ENCODE data around the gene FOXP4.

The FOXP4 gene

DNA sequence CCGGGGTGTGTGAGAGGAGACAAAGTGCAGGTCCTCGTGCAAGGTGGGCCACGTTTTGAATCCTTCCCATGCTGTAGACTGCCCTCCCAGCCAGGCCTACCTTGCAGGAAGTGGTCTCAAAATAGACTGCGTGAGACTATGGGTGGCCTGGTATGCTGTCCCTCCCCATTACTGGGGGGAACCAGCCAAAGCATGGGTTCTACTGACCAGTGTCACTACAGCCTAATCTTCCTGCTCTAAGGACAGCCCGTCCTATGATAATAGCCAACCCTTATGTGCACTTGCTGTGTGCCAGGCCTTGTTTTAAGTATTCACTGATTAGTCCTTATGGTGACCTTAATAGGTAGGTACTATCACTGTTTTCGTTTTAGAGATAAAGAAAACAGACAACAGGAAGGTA lies 38.0 kb downstream of the FOXP4 start:
- H3K36me3 ChIP-seq, result peaks cover 9 to 87% (median 54%) of the 10 kb centered on the region in 11 experiments; a peak in 20 of 22 replicates

DNA sequence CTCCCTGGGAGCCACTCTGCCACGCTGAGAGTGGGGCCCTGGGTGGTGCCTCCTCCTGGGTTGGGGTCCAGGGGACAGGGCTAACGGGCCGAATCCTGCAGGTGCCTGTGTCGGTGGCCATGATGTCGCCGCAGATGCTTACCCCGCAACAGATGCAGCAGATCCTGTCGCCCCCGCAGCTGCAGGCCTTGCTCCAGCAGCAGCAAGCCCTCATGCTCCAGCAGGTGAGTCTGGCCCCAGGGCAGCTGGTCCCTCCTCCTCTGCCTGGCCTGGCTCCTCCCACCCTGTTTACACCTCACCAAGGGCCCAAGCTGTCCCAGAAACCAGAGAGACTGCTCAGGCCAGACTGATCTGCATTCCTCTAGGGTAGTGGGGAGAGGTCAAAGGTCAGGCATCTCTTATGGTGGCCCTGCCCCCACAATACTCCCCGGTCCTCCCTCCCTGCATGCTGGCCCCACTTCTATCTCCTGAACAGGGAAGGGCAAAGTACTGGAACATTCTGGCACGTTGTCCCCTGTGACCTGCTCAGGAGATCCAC lies 38.6 kb downstream of the FOXP4 start:
- no peak overlapping the region for H3K27ac ChIP-seq
- H3K4me3 ChIP-seq, result no peak overlapping the region
- H3K9ac ChIP-seq, result peak overlapping the region in 1 of 11 experiments; percentile 9; a peak in 1 of 22 replicates
- no peaks in the 10 kb centered on the region for H3K9me3 ChIP-seq (replicated peaks in 1 of 11)
- TF ChIP-seq Cebpa-rat (IDR thresholded peaks at IDR 0.05), result no peak
- peaks cover 12 to 87% (median 55%) of the 10 kb centered on the region in 11 experiments; a peak in 20 of 22 replicates for H3K36me3 ChIP-seq
- H3K4me2 ChIP-seq, result peak overlapping the region in 7 of 11 experiments; percentile 50 to 59 (median 51); a peak in 11 of 22 replicates
- peaks cover 20 to 57% (median 46%) of the 10 kb centered on the region in 10 experiments for H3K4me1 ChIP-seq
- peaks cover 22 to 88% (median 37%) of the 10 kb centered on the region in 11 experiments; a peak in 17 of 22 replicates for H4K20me1 ChIP-seq
- H3K27me3 ChIP-seq, result no peaks in the 10 kb centered on the region

More for the DNA sequence above, 38.0 kb downstream of the FOXP4 start:
- Histone ChIP-seq H3K4me2 (no peak overlapping the region; a peak in 1 of 22 replicates), H3K4me3 (no peak overlapping the region), H3K27ac (no peak overlapping the region), H3K9ac (0 out of 22 replicates have a peak overlapping the region, but pooled peaks of 1 of the 11 experiments have one; percentile 9), H4K20me1 (peaks cover 22 to 83% (median 37%) of the 10 kb centered on the region in 11 experiments; a peak in 17 of 22 replicates), H3K27me3 (no peaks in the 10 kb centered on the region), H3K4me1 (peaks cover 25 to 60% (median 47%) of the 10 kb centered on the region in 10 experiments), H3K9me3 (replicated peaks in 1 of 11) (no peaks in the 10 kb centered on the region)
- TF ChIP-seq Cebpa-rat (IDR thresholded peaks at IDR 0.05), result no peak

GRCh38 chr6:41585605-41586004 lies 39.4 kb downstream of the FOXP4 start:
- H3K36me3 ChIP-seq, result peaks cover 13 to 87% (median 56%) of the 10 kb centered on the region in 11 experiments
- H3K27ac ChIP-seq, result no peak overlapping the region
- peak overlapping the region in 1 of 11 experiments; percentile 7; a peak in 2 of 22 replicates for H3K9ac ChIP-seq
- H3K4me1 ChIP-seq, result peaks cover 19 to 55% (median 46%) of the 10 kb centered on the region in 10 experiments
- H3K9me3 ChIP-seq (replicated peaks in 1 of 11), result no peaks in the 10 kb centered on the region
- peaks cover 22 to 90% (median 36%) of the 10 kb centered on the region in 11 experiments; a peak in 17 of 22 replicates for H4K20me1 ChIP-seq
- no peaks in the 10 kb centered on the region for H3K27me3 ChIP-seq
- H3K4me3 ChIP-seq, result no peak overlapping the region
- no peak for TF ChIP-seq Cebpa-rat (IDR thresholded peaks at IDR 0.05)
- peak overlapping the region in 8 of 11 experiments; percentile 33 to 59 (median 51); a peak in 14 of 22 replicates for H3K4me2 ChIP-seq

DNA sequence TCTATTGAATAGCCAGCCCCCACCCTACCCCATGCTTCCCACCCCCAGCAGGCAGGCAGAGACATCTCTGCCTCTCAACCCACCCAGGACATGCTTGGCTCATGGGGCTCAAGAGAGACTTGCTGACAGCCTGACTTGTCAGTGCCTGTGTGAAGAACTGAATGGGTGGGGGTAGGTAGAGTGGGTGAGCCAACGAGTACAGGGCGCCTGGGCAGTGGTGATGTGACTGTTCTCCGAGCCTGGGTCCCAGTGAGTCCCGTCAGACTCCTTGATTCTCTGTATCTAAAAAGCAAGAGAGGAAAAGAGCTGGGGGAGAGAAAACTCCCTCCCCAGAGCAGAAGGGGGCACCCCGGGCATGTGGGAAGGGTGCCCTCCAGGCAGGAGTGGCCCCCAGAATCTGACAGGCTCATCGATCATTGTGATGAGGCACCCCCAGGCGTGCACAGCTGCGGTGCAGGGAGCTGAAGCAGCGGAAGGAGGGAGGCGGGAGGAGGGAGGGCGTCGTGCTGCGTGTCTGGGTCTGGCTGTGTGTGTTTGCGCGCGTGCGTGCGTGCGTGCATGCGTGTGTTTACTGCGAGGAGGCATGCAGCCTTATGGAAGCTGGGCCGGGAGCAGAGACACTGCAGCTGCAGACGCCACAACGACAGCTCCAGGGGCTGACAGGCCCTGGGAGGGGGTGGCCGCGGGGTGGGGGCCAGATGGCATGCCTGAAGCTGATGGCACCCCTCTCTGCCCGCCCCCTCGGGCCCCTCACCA lies 40.2 kb downstream of the FOXP4 start:
- H3K9me3 ChIP-seq (replicated peaks in 1 of 11), result no peaks in the 10 kb centered on the region
- H3K36me3 ChIP-seq, result peaks cover 21 to 90% (median 58%) of the 10 kb centered on the region in 11 experiments
- peaks cover 11 to 47% (median 39%) of the 10 kb centered on the region in 10 experiments for H3K4me1 ChIP-seq
- no peak overlapping the region for H3K27ac ChIP-seq
- no peak for TF ChIP-seq Cebpa-rat (IDR thresholded peaks at IDR 0.05)
- peak overlapping the region in 8 of 11 experiments; percentile 27 to 59 (median 51); a peak in 16 of 22 replicates for H3K4me2 ChIP-seq
- H4K20me1 ChIP-seq, result peaks cover 22 to 90% (median 34%) of the 10 kb centered on the region in 11 experiments; a peak in 17 of 22 replicates
- no peaks in the 10 kb centered on the region for H3K27me3 ChIP-seq
- H3K9ac ChIP-seq, result peak overlapping the region in 2 of 11 experiments; percentile 13 to 35; a peak in 1 of 22 replicates
- no peak overlapping the region for H3K4me3 ChIP-seq

- H3K27ac ChIP-seq, result no peak overlapping the region
- no peak overlapping the region for H3K9ac ChIP-seq
- H3K4me1 ChIP-seq, result peaks cover 2 to 44% (median 36%) of the 10 kb centered on the region in 10 experiments; a peak in 19 of 20 replicates
- H3K4me2 ChIP-seq, result peak overlapping the region in 4 of 11 experiments; percentile 51 to 59 (median 54); a peak in 5 of 22 replicates
- peaks cover 24 to 87% (median 55%) of the 10 kb centered on the region in 11 experiments for H3K36me3 ChIP-seq
- no peak overlapping the region for H3K4me3 ChIP-seq
- H3K9me3 ChIP-seq (replicated peaks in 1 of 11), result no peaks in the 10 kb centered on the region
- H4K20me1 ChIP-seq, result peaks cover 18 to 91% (median 33%) of the 10 kb centered on the region in 11 experiments; a peak in 17 of 22 replicates
- H3K27me3 ChIP-seq, result no peaks in the 10 kb centered on the region
- TF ChIP-seq Cebpa-rat (IDR thresholded peaks at IDR 0.05), result no peak
Measured at GRCh38 chr6:41587131-41587879, 41.1 kb downstream of the FOXP4 start.

DNA sequence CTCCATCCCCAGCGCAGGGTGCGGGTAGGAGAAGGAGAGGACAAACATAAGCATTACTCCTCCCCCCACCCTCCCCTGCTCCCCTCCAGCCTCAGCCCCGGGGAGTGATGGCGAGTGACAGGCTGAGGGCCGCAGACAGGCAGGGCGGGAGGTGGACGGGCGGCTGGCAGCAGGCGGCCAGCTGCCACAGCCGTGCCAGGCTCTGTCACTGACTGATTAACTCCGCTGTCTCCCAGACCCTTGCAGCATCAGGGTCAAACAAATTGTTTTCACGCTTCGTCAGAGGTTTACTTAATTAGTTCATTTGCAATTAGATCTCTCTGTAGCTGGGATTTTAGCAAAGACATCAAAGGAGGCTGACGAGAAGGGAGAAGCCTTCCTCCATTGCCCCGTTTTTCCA lies 41.9 kb downstream of the FOXP4 start:
- Histone ChIP-seq H3K9ac (no peak overlapping the region), H4K20me1 (peaks cover 16 to 91% (median 33%) of the 10 kb centered on the region in 11 experiments; a peak in 17 of 22 replicates), H3K27me3 (no peaks in the 10 kb centered on the region), H3K27ac (no peak overlapping the region), H3K36me3 (peaks cover 24 to 87% (median 59%) of the 10 kb centered on the region in 11 experiments), H3K9me3 (replicated peaks in 1 of 11) (no peaks in the 10 kb centered on the region), H3K4me1 (peaks cover 0 to 40% (median 31%) of the 10 kb centered on the region in 10 experiments; a peak in 15 of 20 replicates), H3K4me3 (no peak overlapping the region), H3K4me2 (no peak overlapping the region)
- TF ChIP-seq Cebpa-rat (IDR thresholded peaks at IDR 0.05), result no peak

GRCh38 chr6:41589223-41589622 lies 43.0 kb downstream of the FOXP4 start:
- Histone ChIP-seq H3K4me3 (no peak overlapping the region), H3K4me2 (no peak overlapping the region), H3K9me3 (replicated peaks in 1 of 11) (no peaks in the 10 kb centered on the region), H3K27ac (no peak overlapping the region), H3K27me3 (no peaks in the 10 kb centered on the region), H4K20me1 (peaks cover 12 to 83% (median 32%) of the 10 kb centered on the region in 11 experiments; a peak in 17 of 22 replicates), H3K36me3 (peaks cover 24 to 92% (median 62%) of the 10 kb centered on the region in 11 experiments), H3K4me1 (peaks cover 0 to 32% (median 25%) of the 10 kb centered on the region in 10 experiments; a peak in 15 of 20 replicates), H3K9ac (no peak overlapping the region)
- no peak for TF ChIP-seq Cebpa-rat (IDR thresholded peaks at IDR 0.05)

All from BLaER1 treated with 17β-estradiol and CSF1 and Interleukin-3, amounts not matched to agents 10 nM and 100 nM (cell line).